Measurements from ENCODE around the gene AGBL4.

DNA sequence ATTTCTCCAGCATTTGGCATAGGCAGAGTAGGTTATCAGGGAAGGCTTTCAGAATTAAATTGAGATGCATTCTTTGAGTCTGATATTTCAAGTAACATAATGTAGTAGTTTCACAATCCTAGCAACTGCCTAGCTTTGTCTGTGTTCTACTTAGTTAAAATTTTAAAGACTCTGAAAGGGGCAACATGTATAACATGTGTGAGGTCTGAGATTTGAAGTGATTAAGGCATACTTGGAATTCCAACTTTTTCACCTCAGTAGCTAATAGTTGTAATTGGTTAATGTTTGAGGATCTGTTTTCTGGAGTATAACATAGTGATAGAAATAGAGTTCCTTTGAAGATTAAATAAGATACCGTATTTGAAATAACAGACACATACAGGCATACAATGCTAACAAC, 911.8 kb downstream of the AGBL4 start:
- TF ChIP-seq TCF12 (IDR thresholded peaks at IDR 0.05) (no peak), TCF12 (CRISPR knock-in tag; IDR thresholded peaks at IDR 0.05) (no peak), ZNF678 (CRISPR knock-in tag; IDR thresholded peaks at IDR 0.05) (no peak), POLR2A (IDR thresholded peaks at IDR 0.05; ENCODE audit: insufficient read depth in 1 of 2, low read depth in 2 of 2, low read length in 2 of 2) (no peak), GTF2F1 (IDR thresholded peaks at IDR 0.05; ENCODE audit: low read length) (no peak), THYN1 (CRISPR knock-in tag; IDR thresholded peaks at IDR 0.05; ENCODE audit: borderline replicate concordance, low read depth) (no peak), CREB1 (IDR thresholded peaks at IDR 0.05) (no peak), CREB1 (CRISPR knock-in tag; IDR thresholded peaks at IDR 0.05) (no peak), FOSL2 (CRISPR knock-in tag; IDR thresholded peaks at IDR 0.05) (no peak), SIX4 (CRISPR knock-in tag; IDR thresholded peaks at IDR 0.05) (no peak)
- TF ChIP-seq, protein P1, sequence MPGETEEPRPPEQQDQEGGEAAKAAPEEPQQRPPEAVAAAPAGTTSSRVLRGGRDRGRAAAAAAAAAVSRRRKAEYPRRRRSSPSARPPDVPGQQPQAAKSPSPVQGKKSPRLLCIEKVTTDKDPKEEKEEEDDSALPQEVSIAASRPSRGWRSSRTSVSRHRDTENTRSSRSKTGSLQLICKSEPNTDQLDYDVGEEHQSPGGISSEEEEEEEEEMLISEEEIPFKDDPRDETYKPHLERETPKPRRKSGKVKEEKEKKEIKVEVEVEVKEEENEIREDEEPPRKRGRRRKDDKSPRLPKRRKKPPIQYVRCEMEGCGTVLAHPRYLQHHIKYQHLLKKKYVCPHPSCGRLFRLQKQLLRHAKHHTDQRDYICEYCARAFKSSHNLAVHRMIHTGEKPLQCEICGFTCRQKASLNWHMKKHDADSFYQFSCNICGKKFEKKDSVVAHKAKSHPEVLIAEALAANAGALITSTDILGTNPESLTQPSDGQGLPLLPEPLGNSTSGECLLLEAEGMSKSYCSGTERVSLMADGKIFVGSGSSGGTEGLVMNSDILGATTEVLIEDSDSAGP (CRISPR knock-in tag; IDR thresholded peaks at IDR 0.05; ENCODE audit: borderline replicate concordance), result no peak
- TF ChIP-seq, protein P2, sequence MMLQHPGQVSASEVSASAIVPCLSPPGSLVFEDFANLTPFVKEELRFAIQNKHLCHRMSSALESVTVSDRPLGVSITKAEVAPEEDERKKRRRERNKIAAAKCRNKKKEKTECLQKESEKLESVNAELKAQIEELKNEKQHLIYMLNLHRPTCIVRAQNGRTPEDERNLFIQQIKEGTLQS (CRISPR knock-in tag; IDR thresholded peaks at IDR 0.05), result no peak
- TF ChIP-seq, protein P3, sequence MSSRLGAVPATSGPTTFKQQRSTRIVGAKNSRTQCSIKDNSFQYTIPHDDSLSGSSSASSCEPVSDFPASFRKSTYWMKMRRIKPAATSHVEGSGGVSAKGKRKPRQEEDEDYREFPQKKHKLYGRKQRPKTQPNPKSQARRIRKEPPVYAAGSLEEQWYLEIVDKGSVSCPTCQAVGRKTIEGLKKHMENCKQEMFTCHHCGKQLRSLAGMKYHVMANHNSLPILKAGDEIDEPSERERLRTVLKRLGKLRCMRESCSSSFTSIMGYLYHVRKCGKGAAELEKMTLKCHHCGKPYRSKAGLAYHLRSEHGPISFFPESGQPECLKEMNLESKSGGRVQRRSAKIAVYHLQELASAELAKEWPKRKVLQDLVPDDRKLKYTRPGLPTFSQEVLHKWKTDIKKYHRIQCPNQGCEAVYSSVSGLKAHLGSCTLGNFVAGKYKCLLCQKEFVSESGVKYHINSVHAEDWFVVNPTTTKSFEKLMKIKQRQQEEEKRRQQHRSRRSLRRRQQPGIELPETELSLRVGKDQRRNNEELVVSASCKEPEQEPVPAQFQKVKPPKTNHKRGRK (CRISPR knock-in tag; IDR thresholded peaks at IDR 0.05), result no peak
- TF ChIP-seq, protein P4, sequence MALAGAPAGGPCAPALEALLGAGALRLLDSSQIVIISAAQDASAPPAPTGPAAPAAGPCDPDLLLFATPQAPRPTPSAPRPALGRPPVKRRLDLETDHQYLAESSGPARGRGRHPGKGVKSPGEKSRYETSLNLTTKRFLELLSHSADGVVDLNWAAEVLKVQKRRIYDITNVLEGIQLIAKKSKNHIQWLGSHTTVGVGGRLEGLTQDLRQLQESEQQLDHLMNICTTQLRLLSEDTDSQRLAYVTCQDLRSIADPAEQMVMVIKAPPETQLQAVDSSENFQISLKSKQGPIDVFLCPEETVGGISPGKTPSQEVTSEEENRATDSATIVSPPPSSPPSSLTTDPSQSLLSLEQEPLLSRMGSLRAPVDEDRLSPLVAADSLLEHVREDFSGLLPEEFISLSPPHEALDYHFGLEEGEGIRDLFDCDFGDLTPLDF (CRISPR knock-in tag; IDR thresholded peaks at IDR 0.05), result no peak
